Natural killer cell treated with Interleukin-12 subunit alpha and Interleukin-12 subunit beta and Interleukin-15 and Interleukin-18, amount 100 ng/mL, for 72 hours (primary cell): ENCODE results near the gene KCTD3. TPM values are rescaled to one million over a fixed set of nuclear protein-coding genes. Genes with fewer than 3 reads are reported as not detected.

Experiments used
- ATAC-seq, 2 donors: fragments of 150-1000 bp; cut with Tn5 transposase in 1 of 2; sonication (Bioruptor Pico), chemical (Tn5 transposase) in 1 of 2; 2 replicates each; pipeline ENCODE4 v1.10.0; 2021
- DNase-seq: peaks from one replicate; pipeline ENCODE4 v3.0.0; 2022; ENCODE audit warnings: low spot score
- H3K27ac Mint-ChIP-seq, 2 donors: 1 replicate in 1 of 2; 2 replicates in 1 of 2; pipeline ENCODE4 v1.8.0; 2022; ENCODE audit warnings: mixed read lengths in 2 of 2, mild to moderate bottlenecking in 1 of 2, moderate library complexity in 1 of 2
- H3K27me3 Mint-ChIP-seq, 2 donors: 1 replicate in 1 of 2; 2 replicates in 1 of 2; pipeline ENCODE4 v1.8.0; 2022; ENCODE audit warnings: mixed read lengths in 2 of 2
- H3K36me3 Mint-ChIP-seq: one replicate; pipeline ENCODE4 v1.8.0; 2022; ENCODE audit warnings: mixed read lengths
- H3K4me1 Mint-ChIP-seq, 2 donors: 1 replicate in 1 of 2; 2 replicates in 1 of 2; pipeline ENCODE4 v1.8.0; 2022; ENCODE audit warnings: low read depth in 2 of 2, mixed read lengths in 2 of 2, mild to moderate bottlenecking in 1 of 2
- H3K4me3 Mint-ChIP-seq: one replicate; pipeline ENCODE4 v1.8.0; 2022; ENCODE audit warnings: mixed read lengths
- H3K9me3 Mint-ChIP-seq: 2 replicates; pipeline ENCODE4 v1.8.0; 2022; ENCODE audit warnings: mixed read lengths
- total RNA-seq, 2 donors: library from RNA; stranded (reverse); gene quantifications; one replicate each; pipeline ENCODE4 v1.2.3, GENCODE V29; 2022

KCTD3 gene
- total RNA-seq, 2 donors from 2014 or later: 5.6 to 6.1 TPM

DNA sequence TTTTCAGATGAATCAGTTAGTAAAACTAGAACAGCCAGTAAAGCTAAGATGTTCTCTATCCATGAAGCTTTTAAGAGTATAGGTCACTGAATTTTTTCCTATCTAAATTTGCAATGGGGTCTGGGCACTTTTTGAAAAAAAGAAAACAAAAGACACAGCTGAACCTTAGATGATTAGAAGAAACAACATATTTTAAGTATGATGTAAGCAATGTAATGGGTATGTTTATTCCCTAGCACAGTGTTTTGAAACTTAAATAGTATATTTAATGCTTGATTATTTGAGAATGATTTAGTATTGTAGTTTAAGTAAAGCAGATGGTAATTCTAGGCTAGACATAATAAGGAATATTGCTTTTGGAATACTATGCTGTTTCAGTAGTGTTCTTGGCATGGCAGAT lies 36.2 kb downstream of the KCTD3 start:
- no peak overlapping the region for H3K27ac Mint-ChIP-seq
- H3K4me3 Mint-ChIP-seq: no peak overlapping the region
- peaks cover 8% of the 10 kb centered on the region for H3K36me3 Mint-ChIP-seq
- H3K9me3 Mint-ChIP-seq: no peaks in the 10 kb centered on the region
- H3K27me3 Mint-ChIP-seq: no peaks in the 10 kb centered on the region
- no peak for ATAC-seq
- no peak for DNase-seq
- H3K4me1 Mint-ChIP-seq: no peaks in the 10 kb centered on the region

DNA sequence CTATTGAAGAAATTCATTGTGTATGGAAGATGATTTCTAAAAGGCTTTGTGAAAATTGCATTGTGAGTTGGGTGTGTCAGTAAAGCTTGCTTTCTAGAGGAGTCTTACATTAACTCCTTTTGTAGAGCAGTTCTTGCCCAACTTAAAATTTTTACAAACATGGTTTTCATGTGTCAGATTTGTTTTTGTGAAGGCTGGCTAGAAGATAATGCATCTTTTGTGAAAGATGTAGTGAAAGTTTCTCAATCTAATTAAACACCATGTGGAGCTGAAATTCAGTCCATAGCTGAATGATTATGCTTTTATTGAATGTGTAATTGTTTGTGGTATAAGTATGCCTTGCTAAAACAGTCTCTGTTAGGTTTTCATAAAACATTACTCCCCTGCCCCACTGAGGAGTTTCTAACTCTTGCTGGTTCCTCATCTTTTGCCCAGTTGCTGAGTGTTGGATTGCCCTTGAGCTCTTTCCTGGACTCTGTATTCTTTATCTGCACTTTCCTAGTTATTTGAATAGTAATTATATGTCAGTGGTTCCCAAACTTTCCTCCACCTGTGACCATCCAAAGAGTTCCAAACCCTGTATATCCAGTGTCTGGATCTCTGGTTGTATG lies 38.0 kb downstream of the KCTD3 start:
- H3K9me3 Mint-ChIP-seq: no peaks in the 10 kb centered on the region
- peaks cover 8% of the 10 kb centered on the region for H3K36me3 Mint-ChIP-seq
- no peaks in the 10 kb centered on the region for H3K27me3 Mint-ChIP-seq
- no peak overlapping the region for H3K4me3 Mint-ChIP-seq
- DNase-seq (no peak), ATAC-seq (no peak)
- no peaks in the 10 kb centered on the region for H3K4me1 Mint-ChIP-seq
- no peak overlapping the region for H3K27ac Mint-ChIP-seq

DNA sequence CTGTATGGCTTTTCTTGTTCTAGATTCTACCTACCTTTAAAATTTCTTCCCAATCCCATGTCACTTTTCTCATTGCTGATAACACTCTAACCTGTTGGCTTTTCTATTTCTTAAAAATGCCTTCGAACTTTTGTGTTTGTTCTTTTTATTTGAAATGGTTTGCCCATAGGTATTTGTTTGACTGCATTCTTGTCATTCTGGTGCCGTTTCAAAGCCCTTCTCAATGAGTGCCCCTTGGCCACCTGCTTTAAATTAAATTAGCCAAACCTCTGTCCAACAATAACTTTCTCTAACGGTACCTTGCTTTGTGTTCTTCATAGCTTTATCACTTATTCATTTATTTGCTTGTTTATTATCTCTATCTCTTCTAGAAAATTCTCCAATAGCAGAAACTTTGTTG lies 38.9 kb downstream of the KCTD3 start:
- H3K4me3 Mint-ChIP-seq: no peak overlapping the region
- H3K36me3 Mint-ChIP-seq: peaks cover 4% of the 10 kb centered on the region
- H3K9me3 Mint-ChIP-seq: no peaks in the 10 kb centered on the region
- no peak for DNase-seq
- ATAC-seq: no peak
- H3K27ac Mint-ChIP-seq: no peak overlapping the region
- no peaks in the 10 kb centered on the region for H3K27me3 Mint-ChIP-seq
- H3K4me1 Mint-ChIP-seq: no peaks in the 10 kb centered on the region

DNA sequence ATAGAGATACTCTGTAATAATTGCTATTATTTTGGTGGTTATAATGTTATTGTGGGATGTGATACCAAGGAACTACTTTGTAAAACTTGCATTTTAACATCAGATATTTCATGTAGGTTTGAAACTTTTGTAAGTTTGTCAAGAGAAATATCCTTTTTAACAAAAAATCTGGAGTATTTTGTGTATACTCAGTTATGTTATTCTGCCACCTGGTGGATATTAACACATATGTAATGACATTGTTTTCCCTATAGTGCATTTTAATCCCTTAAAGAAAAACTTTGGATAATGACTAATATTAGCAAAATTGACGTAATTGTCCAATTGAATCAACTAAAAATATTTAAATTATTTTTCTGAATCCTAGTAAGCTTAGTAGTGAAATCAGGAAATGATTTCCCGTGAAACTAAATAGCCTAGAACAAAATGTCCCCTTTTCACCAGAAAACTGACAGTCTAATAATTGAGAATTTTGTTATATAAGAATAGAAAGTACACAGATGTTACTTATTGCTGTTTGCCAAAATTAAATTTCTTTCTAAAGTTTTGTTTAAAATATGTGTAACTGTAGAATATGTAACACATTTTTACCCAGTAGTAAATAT lies 39.6 kb downstream of the KCTD3 start:
- ATAC-seq (no peak), DNase-seq (no peak)
- H3K9me3 Mint-ChIP-seq: no peaks in the 10 kb centered on the region

DNA sequence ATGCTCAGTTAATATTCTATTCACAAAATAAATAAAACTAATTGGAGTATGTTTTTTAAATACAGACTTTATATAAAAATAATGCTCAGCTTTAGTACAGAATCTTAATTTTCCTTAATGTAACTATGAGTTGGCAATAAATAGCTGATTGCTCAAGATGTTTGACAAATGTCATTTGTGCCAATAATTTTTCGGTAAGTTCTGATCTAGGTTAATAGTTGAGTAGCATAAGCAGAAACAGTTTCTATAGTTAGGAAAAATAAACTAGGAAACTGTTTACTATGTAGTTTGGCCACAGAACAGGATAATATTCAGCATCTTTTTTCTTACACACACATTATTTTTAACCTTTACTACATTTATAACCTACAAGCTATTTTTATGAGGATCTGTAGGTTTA lies 40.3 kb downstream of the KCTD3 start:
- Mint-ChIP-seq H3K4me1 (no peaks in the 10 kb centered on the region), H3K4me3 (no peak overlapping the region), H3K9me3 (no peaks in the 10 kb centered on the region), H3K27me3 (no peaks in the 10 kb centered on the region), H3K36me3 (peaks cover 4% of the 10 kb centered on the region), H3K27ac (no peak overlapping the region)
- no peak for DNase-seq
- no peak for ATAC-seq

More for the DNA sequence above, 39.6 kb downstream of the KCTD3 start:
- H3K27ac Mint-ChIP-seq: no peak overlapping the region
- H3K4me3 Mint-ChIP-seq: no peak overlapping the region
- no peaks in the 10 kb centered on the region for H3K4me1 Mint-ChIP-seq
- H3K36me3 Mint-ChIP-seq: peaks cover 4% of the 10 kb centered on the region
- no peaks in the 10 kb centered on the region for H3K27me3 Mint-ChIP-seq

DNA sequence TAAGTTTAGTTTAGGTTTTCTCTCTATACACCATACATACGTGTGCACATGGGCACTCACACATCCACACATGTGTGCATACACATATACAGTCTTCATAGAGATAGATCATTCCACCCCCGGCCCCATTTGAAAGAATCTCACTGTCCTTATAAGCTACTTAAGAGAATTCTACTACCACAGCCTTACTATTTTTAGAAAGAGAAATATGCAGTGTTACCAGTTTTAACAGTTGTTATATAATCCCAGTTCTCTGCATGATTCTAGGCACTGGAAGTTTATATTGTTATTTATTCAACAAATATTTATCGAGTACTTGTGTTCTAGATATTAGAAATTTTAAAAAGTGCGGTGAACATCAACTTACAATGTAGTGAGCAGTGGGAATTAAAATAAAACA lies 41.5 kb downstream of the KCTD3 start:
- Mint-ChIP-seq H3K9me3 (no peaks in the 10 kb centered on the region), H3K27me3 (no peaks in the 10 kb centered on the region), H3K4me1 (no peaks in the 10 kb centered on the region), H3K36me3 (peaks cover 4% of the 10 kb centered on the region), H3K4me3 (no peak overlapping the region), H3K27ac (no peak overlapping the region)
- ATAC-seq: no peak
- no peak for DNase-seq

DNA sequence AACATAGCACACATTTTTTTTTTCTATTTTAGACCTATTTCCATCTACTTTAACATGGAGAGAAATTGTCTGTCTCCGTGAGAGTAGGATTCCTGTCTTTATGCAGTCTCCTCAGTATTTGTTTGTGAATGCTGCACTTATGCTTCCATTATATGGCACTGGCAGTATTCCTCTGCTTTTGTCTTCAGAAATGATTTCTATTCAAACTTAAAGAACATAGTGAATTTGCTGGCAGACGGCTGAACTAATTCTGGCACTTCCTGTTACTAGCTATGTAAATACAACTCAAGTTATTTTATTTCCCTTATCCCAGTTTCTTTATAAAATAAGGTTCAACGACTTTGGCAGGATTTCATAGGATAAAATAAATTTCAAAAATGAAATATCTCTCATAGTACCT lies 45.3 kb downstream of the KCTD3 start:
- H3K4me1 Mint-ChIP-seq: no peaks in the 10 kb centered on the region
- no peaks in the 10 kb centered on the region for H3K36me3 Mint-ChIP-seq
- no peaks in the 10 kb centered on the region for H3K27me3 Mint-ChIP-seq
- no peak overlapping the region for H3K4me3 Mint-ChIP-seq
- no peak overlapping the region for H3K27ac Mint-ChIP-seq
- no peaks in the 10 kb centered on the region for H3K9me3 Mint-ChIP-seq
- DNase-seq (no peak), ATAC-seq (no peak)

DNA sequence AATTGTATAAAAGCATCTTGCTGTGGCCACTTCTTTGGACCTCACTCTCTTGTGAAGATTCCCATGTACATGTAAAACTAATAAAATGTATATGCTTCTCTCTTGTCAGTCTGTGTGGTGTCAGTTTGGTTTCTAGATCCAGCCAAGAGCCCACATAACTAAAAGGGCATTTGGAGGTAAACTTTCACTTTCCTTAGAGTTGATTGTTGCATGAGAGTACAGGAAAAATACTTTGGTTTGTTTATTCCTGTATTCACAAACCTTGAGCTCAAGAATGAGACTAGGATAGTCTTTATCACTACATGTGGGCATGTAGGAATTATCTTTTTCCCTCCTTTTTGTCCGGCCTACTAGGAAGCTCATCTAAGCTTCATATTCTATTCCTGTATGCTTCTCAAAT lies 50.9 kb downstream of the KCTD3 start:
- H3K9me3 Mint-ChIP-seq: peaks cover 3% of the 10 kb centered on the region
- H3K4me1 Mint-ChIP-seq: peaks cover 0 to 2% of the 10 kb centered on the region in 2 donors
- DNase-seq (no peak), ATAC-seq (no peak)
- no peak overlapping the region for H3K4me3 Mint-ChIP-seq
- no peak overlapping the region for H3K27ac Mint-ChIP-seq
- H3K36me3 Mint-ChIP-seq: peaks cover 9% of the 10 kb centered on the region
- H3K27me3 Mint-ChIP-seq: no peaks in the 10 kb centered on the region

DNA sequence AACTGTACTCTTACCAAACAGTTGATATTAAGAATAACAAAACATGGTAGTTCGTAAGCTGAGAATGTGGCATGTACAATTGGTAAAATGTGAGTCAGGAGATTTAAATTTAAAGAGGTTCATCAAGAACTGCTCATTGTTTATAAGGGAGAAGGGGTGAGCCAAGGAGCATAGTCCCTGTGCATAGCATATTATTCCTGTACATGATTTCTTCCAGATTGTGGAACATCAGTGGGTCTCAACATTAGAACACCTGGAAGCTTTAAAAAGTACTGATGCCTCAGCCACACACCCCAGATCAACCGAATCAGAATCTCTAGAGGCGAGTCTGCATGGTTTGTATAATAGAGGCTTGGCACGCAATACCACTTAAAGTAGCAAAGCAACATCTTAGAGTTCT lies 56.1 kb downstream of the KCTD3 start:
- DNase-seq: no peak
- Mint-ChIP-seq H3K36me3 (peaks cover 9% of the 10 kb centered on the region), H3K4me1 (no peaks in the 10 kb centered on the region), H3K9me3 (peaks cover 3% of the 10 kb centered on the region), H3K27me3 (no peaks in the 10 kb centered on the region), H3K27ac (no peak overlapping the region), H3K4me3 (no peak overlapping the region)
- ATAC-seq: no peak

DNA sequence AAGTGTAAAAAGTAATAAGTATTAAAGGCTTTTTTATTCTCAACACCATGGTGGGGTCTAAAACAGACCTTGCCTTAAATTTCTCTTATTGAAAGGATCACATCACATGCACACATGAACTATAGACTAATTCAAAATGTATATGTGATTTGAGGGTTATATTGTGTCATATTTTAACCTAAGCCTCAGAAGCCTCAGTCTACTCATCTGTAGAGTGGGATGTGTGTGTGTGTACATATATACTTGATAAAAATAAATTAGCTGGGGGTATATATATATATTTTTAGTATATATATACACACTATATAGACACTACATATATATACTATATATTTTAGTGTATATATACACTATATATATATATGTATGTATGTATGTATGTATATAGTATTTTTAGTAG lies 58.8 kb downstream of the KCTD3 start:
- Mint-ChIP-seq H3K27ac (no peak overlapping the region), H3K27me3 (no peaks in the 10 kb centered on the region), H3K9me3 (peaks cover 4% of the 10 kb centered on the region), H3K4me1 (no peaks in the 10 kb centered on the region), H3K4me3 (no peak overlapping the region), H3K36me3 (peaks cover 1% of the 10 kb centered on the region)
- DNase-seq (no peak), ATAC-seq (no peak)

DNA sequence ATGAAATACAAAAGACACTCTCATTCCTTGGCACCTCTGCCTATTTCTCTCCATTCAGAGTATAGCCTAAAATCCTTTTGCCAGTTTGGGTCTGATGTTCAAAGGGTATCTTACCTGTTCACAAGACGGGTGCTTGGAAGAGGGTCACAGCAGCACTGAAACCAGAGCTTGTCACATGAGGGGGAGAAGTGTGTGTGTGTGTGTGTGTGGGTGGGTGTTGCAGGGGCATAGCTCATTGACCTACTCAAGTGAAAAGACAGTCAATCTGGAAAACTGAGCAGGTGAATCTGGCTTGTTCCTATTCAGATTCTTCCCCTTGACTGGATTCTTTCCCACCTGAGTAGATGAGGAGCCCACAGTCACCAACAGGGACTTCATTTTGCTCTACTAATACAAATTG lies 63.9 kb downstream of the KCTD3 start:
- no peaks in the 10 kb centered on the region for H3K27me3 Mint-ChIP-seq
- peaks cover 10% of the 10 kb centered on the region for H3K9me3 Mint-ChIP-seq
- H3K4me1 Mint-ChIP-seq: no peaks in the 10 kb centered on the region
- DNase-seq: no peak
- ATAC-seq: no peak
- H3K27ac Mint-ChIP-seq: no peak overlapping the region
- no peaks in the 10 kb centered on the region for H3K36me3 Mint-ChIP-seq
- H3K4me3 Mint-ChIP-seq: no peak overlapping the region

DNA sequence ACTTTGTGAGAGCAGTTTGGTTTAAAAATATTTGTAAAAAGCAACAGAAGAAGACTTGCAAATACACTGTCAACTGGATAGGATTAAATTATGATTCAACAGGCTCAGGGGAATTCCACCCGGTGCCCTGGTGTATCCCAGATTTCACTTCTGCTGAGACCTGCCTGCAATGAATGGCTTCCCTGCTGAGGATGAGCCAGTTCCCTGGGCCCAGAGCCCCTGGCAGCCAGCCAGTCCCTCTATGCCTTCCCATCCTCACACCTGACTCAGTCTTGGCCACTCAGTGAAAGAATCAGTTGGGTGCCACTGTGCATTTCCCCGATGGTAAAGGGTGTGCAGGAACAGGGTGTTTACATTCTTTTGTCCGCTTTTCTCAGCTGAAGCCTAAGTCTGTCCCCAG lies 64.4 kb downstream of the KCTD3 start:
- Mint-ChIP-seq H3K36me3 (no peaks in the 10 kb centered on the region), H3K4me3 (no peak overlapping the region), H3K9me3 (peaks cover 10% of the 10 kb centered on the region), H3K27me3 (no peaks in the 10 kb centered on the region), H3K4me1 (no peaks in the 10 kb centered on the region), H3K27ac (no peak overlapping the region)
- DNase-seq: no peak
- ATAC-seq: no peak

DNA sequence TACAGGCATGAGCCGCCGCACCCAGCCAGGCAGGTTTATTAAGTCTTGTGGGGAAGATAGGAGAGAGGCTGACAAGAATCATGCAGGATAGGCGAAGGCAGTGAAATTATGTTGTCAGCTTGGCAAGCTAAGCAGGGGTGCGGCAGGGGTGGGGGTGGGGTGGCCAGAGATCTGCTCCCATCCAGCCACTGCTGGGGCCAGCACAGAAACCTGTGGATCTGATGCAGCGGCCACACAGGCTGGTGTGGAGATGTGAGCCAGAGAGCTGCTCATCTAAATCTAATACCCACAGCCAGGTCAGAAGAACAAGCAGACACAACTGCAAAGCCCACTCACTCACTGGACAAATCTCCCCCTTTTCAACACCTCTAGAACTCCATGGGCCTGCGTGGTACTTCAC lies 68.7 kb downstream of the KCTD3 start:
- H3K27ac Mint-ChIP-seq: no peak overlapping the region
- H3K4me3 Mint-ChIP-seq: no peak overlapping the region
- ATAC-seq (no peak), DNase-seq (no peak)
- no peaks in the 10 kb centered on the region for H3K36me3 Mint-ChIP-seq
- H3K4me1 Mint-ChIP-seq: no peaks in the 10 kb centered on the region
- H3K9me3 Mint-ChIP-seq: peaks cover 7% of the 10 kb centered on the region
- no peaks in the 10 kb centered on the region for H3K27me3 Mint-ChIP-seq

DNA sequence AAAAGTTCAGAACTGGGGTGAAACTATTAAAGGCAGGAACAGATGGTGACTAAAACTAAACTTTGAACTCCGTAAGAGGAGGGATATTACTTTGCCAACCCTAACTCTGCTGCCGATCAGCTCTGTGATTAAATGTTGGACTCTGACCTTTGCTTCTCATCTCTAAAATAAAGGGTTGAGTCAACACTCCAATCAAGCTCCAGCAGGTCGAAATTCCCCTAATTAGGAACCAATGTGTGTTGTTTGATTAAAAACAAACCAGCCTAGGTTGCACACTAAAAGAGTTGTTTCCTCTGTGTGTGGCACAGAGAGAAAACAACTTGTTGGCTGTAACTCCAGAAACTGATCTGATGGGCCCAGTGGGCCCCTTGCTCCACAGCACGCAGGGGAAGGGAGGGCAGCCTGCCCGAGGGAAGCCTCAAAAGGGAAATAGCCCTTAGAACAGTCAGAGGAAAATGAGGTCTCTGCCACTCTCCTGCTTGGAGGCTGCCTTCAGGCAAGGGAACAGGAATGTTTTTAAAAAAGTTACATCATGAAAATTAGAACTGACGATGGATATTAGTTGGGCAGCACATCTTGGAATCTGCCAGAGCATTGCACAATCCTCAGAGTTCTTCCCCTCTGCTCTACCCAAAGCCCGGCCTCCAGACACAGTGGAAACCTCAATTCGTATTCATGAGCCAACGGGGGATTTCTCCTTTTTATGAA lies 69.3 kb downstream of the KCTD3 start:
- ATAC-seq (no peak), DNase-seq (no peak)

More for the DNA sequence above, 69.3 kb downstream of the KCTD3 start:
- H3K27ac Mint-ChIP-seq: no peak overlapping the region
- no peaks in the 10 kb centered on the region for H3K4me1 Mint-ChIP-seq
- no peaks in the 10 kb centered on the region for H3K27me3 Mint-ChIP-seq
- H3K36me3 Mint-ChIP-seq: no peaks in the 10 kb centered on the region
- peaks cover 7% of the 10 kb centered on the region for H3K9me3 Mint-ChIP-seq
- H3K4me3 Mint-ChIP-seq: no peak overlapping the region
